Transverse colon (tissue), 4 donors: ENCODE results near the gene SPA17. TPM values are rescaled to one million over a fixed set of nuclear protein-coding genes. Genes with fewer than 3 reads are reported as not detected.

ENCODE experiments used
- DNase-seq: peaks from one replicate; pipeline ENCODE4 v3.0.0-alpha.2; 2019
- H3K27ac ChIP-seq, 4 donors: fragments of 200-600 bp; sonication (generic); 2 replicates each; pipeline ENCODE4 v1.5.1; 2016 to 2018; ENCODE audit warnings: inconsistent platforms in 4 of 4
- H3K27me3 ChIP-seq: fragments of 200-600 bp; sonication (generic); 2 replicates; pipeline ENCODE4 v1.5.1; 2017; ENCODE audit warnings: inconsistent platforms
- H3K36me3 ChIP-seq, 4 donors: fragments of 200-600 bp; sonication (generic); 2 replicates each; pipeline ENCODE4 v1.5.1; 2017 to 2019; ENCODE audit warnings: inconsistent platforms in 4 of 4
- H3K4me1 ChIP-seq, 4 donors: fragments of 200-600 bp; sonication (generic); 2 replicates each; pipeline ENCODE4 v1.5.1; 2017 to 2020; ENCODE audit warnings: inconsistent platforms in 4 of 4
- H3K4me3 ChIP-seq, 4 donors: fragments of 200-600 bp; sonication (generic); 1 replicate in 1 of 4; 2 replicates in 3 of 4; pipeline versions ENCODE4 v1.5.1 to v1.6.1; 2017 to 2019; ENCODE audit warnings: inconsistent platforms in 4 of 4
- H3K9me3 ChIP-seq, 2 donors: fragments of 200-600 bp; sonication (generic); 2 replicates each; pipeline ENCODE4 v1.5.1; 2017 to 2019; ENCODE audit warnings: inconsistent platforms in 2 of 2
- EP300 ChIP-seq: sonication (generic); formaldehyde crosslinking; IDR thresholded peaks from one replicate; pipeline ENCODE4 v1.6.1; 2017; ENCODE audit warnings: antibody characterized with exemption, low read depth
- POLR2A ChIP-seq: fragments of 450-650 bp; IDR thresholded peaks from one replicate; pipeline ENCODE4 v1.6.1; 2016; ENCODE audit warnings: antibody characterized with exemption, mild to moderate bottlenecking, moderate library complexity
- POLR2AphosphoS5 ChIP-seq, 3 donors: sonication (generic); formaldehyde crosslinking; IDR thresholded peaks; one replicate each; pipeline ENCODE4 v1.6.1; 2016; ENCODE audit warnings: antibody characterized with exemption in 3 of 3
- WGBS, 2 donors: methylation state at CpG; one replicate each; pipeline ENCODE4 v1.1.5; 2018; ENCODE audit warnings: low coverage in 1 of 2; 5-methylcytosine and 5-hydroxymethylcytosine counted together
- in situ Hi-C, 4 donors: fragments of 200-750 bp; cut with MboI; loops; one replicate each; pipeline versions ENCODE4 v1.15.0 to v1.15.1; 2017; ENCODE audit warnings: low sequenced_read_pairs in 3 of 4, low pct_ligation_motif_present in 1 of 4, low pct_unique_long_range_greater_than_20kb in 1 of 4
- intact Hi-C: fragments of 100-400 bp; cut with DNase I; formaldehyde crosslinking; loops from one replicate; pipeline ENCODE4 v1.15.1; 2023; ENCODE audit warnings: low total_unique reads
- total RNA-seq, 4 donors: library from RNA; depleted of rRNA; stranded (reverse); fragments of >200 nt; gene quantifications; one replicate each; pipeline ENCODE4 v1.1.0, GENCODE V29; 2016
- TF ChIP-seq, protein P1 (sequence below), 5 experiments: fragments of 200-600 bp in 3 of 5; fragments of 450-650 bp in 2 of 5; sonication (generic) in 3 of 5; IDR thresholded peaks; 1 replicate in 2 of 5; 2 replicates in 3 of 5; pipeline ENCODE4 v1.5.1; 2016 to 2017; ENCODE audit warnings: antibody characterized with exemption in 5 of 5, inconsistent platforms in 3 of 5, mild to moderate bottlenecking in 2 of 5, moderate library complexity in 1 of 5

Gene SPA17
- total RNA-seq: 1 to 10 TPM; 1.6 to 9.0 (median 6.1) TPM

DNA sequence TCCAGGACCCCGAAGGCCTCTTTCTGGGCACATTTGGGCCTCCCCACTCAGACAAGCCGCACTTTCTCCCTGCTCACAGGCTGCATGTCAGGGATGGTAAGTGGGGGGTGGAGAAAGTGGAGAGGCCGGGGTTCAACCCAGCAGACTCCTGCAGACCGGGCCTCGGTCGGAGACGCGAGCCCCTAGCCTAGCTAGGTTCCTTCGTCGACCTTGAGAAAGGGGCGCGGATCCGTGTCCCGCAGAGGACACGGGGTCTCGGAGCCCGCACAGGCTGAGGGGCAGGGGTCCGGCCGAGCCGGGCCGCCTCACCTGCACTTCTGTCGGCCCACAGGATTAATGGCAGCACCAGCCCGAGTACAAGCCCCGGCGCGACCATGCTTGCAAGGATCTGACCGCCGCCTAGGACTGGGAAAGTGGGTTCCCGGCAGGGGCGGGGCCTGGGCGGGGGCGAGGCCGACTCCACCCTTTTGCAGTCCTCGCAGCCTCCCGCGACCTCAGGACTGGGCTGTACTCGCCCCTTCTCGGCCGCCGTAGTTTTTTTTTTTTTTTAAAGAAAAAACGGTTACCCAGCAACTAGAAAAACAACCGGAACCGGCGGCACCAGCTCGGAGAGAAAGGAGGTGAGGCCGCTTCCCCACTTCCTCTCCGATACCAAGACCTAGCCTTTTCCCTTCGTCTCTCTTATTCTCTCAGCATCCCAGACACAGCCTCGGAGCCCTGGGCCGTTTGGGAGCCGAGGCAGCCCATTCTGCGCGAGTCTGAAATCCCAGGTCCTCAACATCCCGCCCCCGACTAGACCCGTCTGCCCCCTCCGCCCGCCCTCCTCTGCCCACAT, at the start of gene SPA17, which contains the start of gene SIAE:
Gene SPA17, plus strand, starts transcription at position 572 of the 835 bp plus-strand sequence. CDS start 1,361 bp downstream, outside the sequence.
Gene SIAE, minus strand, starts transcription at position 407 of the 835 bp plus-strand sequence. Its CDS starts 31 bp downstream, at position 376.
- Histone ChIP-seq H3K4me1 (peaks cover 10 to 54% (median 17%) of the 10 kb centered on the region in 4 donors), H3K27me3 (no peaks in the 10 kb centered on the region), H3K9me3 (no peaks in the 10 kb centered on the region), H3K36me3 (no peaks in the 10 kb centered on the region), H3K27ac (peak within 1 kb of the TSS; percentile 90 to 95 (median 92)), H3K4me3 (peak within 1 kb of the TSS; percentile 72 to 95 (median 78))
- in situ Hi-C loops (loop anchor here (5.0 to 25.0 kb wide), 4 partner anchors 89 to 164 kb away; partner anchors contain the start of genes ESAM (in 3 of the 4) and VSIG2 (in 1 of the 4)), intact Hi-C loops (loop anchor here (2.0 kb wide), 1 partner anchor 89 kb away; the partner anchor contains the start of gene ESAM)
- 0 to 1% methylated on average over 2 to 57 of the region's 58 CpGs for WGBS, 2 donors
- TF ChIP-seq EP300 (peak; percentile 42), POLR2AphosphoS5 (IDR thresholded peaks at IDR 0.05) (peak; percentile 87 to 95 (median 89)), POLR2A (peak; percentile 90)
- TF ChIP-seq, protein P1, sequence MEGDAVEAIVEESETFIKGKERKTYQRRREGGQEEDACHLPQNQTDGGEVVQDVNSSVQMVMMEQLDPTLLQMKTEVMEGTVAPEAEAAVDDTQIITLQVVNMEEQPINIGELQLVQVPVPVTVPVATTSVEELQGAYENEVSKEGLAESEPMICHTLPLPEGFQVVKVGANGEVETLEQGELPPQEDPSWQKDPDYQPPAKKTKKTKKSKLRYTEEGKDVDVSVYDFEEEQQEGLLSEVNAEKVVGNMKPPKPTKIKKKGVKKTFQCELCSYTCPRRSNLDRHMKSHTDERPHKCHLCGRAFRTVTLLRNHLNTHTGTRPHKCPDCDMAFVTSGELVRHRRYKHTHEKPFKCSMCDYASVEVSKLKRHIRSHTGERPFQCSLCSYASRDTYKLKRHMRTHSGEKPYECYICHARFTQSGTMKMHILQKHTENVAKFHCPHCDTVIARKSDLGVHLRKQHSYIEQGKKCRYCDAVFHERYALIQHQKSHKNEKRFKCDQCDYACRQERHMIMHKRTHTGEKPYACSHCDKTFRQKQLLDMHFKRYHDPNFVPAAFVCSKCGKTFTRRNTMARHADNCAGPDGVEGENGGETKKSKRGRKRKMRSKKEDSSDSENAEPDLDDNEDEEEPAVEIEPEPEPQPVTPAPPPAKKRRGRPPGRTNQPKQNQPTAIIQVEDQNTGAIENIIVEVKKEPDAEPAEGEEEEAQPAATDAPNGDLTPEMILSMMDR (IDR thresholded peaks at IDR 0.05): no peak
- peak; percentile 96 for DNase-seq

DNA sequence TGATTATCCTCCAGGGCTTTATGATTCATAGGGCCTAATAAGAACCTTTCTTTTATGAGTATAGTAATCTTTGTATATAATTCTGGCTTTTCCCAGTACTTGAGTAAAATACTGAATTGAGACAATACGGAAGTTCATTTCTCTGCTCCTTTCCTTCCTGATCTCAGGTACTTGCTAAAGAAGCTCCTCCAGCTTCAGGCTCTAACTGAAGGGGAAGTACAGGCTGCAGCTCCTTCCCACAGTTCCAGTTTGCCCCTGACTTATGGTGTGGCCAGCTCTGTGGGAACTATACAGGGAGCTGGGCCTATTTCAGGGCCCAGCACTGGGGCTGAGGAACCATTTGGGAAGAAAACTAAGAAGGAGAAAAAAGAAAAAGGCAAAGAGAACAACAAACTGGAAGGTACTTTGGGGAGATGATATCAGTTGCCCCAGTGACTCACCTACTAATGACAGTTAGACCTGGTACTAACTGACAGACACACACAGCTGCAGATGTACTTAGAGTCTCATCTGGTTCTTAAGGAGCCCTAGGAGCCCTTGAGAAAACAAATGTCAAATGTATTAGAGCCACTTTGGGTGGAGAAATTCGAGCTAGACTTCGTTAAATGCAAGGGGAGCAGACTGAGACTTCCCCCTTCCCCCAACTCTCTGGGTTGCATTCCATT, 48.1 kb upstream of the SPA17 start:
- in situ Hi-C loops: no loop called here

DNA sequence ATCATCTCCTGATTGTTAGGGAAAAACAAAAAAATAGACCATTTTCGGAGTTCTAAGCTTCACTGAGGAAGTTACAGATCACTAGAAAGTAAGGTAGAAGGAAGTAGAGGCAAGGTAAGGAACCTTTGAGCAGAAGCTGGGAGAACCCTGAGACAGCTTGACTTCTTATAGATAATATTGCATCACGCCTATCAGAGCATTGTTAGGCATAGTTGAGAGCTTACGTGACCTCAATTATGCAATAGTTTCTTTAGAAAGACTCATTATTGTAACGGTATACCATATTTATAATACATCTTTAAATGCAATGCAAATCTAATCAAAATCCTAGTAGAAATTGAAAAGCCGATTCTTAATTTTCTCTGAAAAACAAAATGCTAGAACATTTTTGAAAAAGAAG, 46.2 kb upstream of the SPA17 start:
- DNase-seq: no peak
- in situ Hi-C loops (no loop called here), intact Hi-C loops (loop anchor here (10.0 kb wide), 1 partner anchor 727 kb away; no protein-coding TSS in a partner anchor)
- no peak overlapping the region for H3K4me3 ChIP-seq
- WGBS, 2 donors: 90 to 98% methylated on average over 5 of the region's 5 CpGs
- H3K36me3 ChIP-seq: peaks cover 0 to 35% (median 17%) of the 10 kb centered on the region in 4 donors
- TF ChIP-seq POLR2AphosphoS5 (IDR thresholded peaks at IDR 0.05) (no peak), POLR2A (no peak), EP300 (no peak)
- TF ChIP-seq, protein P1 (IDR thresholded peaks at IDR 0.05): no peak
- H3K27ac ChIP-seq: no peak overlapping the region
- peaks cover 0 to 28% (median 15%) of the 10 kb centered on the region in 4 donors for H3K4me1 ChIP-seq
- no peaks in the 10 kb centered on the region for H3K27me3 ChIP-seq
- no peaks in the 10 kb centered on the region for H3K9me3 ChIP-seq

More for the DNA sequence above, 48.1 kb upstream of the SPA17 start:
- no peak for DNase-seq
- intact Hi-C loops: loop anchor here (10.0 kb wide), 1 partner anchor 729 kb away; no protein-coding TSS in a partner anchor
- no peaks in the 10 kb centered on the region for H3K9me3 ChIP-seq
- H3K4me3 ChIP-seq: no peak overlapping the region
- no peak for TF ChIP-seq POLR2AphosphoS5 (IDR thresholded peaks at IDR 0.05)
- TF ChIP-seq EP300: no peak
- TF ChIP-seq, protein P1 (IDR thresholded peaks at IDR 0.05): no peak
- TF ChIP-seq POLR2A: no peak
- peaks cover 0 to 17% (median 7%) of the 10 kb centered on the region in 4 donors for H3K36me3 ChIP-seq
- 96% methylated on average over 3 of the region's 3 CpGs; no CpG with 5 or more reads in 1 of the 2 donors for WGBS, 2 donors
- no peaks in the 10 kb centered on the region for H3K27me3 ChIP-seq
- peaks cover 0 to 34% (median 20%) of the 10 kb centered on the region in 4 donors for H3K4me1 ChIP-seq
- H3K27ac ChIP-seq: no peak overlapping the region

DNA sequence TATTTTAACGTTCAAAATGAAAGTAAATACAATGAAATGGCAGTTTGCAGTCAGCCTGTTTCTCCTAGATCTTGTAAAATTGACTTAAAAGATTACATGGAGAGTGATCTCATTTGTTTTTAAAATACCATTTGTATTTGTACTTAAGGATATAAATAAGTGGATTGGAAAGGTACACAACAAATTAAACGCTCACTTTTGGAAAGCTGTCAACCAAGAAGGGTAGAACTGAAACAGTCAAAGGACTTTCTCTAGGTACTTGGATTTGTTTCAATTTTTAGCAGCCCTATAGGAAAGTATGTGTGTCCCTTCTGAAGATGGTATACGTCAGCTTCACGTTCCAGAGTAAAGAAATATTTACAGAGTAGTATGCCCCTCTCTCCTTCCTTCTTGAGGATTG, 43.7 kb upstream of the SPA17 start:
- 80 to 82% methylated on average over 4 of the region's 4 CpGs for WGBS, 2 donors
- in situ Hi-C loops: no loop called here

More for the DNA sequence above, 43.7 kb upstream of the SPA17 start:
- TF ChIP-seq POLR2AphosphoS5 (IDR thresholded peaks at IDR 0.05) (no peak), EP300 (no peak), POLR2A (no peak)
- TF ChIP-seq, protein P1 (IDR thresholded peaks at IDR 0.05): no peak
- H3K9me3 ChIP-seq: no peaks in the 10 kb centered on the region
- intact Hi-C loops: loop anchor here (10.0 kb wide), 1 partner anchor 725 kb away; no protein-coding TSS in a partner anchor
- no peak overlapping the region for H3K4me3 ChIP-seq
- H3K27me3 ChIP-seq: no peaks in the 10 kb centered on the region
- DNase-seq: no peak
- H3K4me1 ChIP-seq: peaks cover 0 to 11% (median 2%) of the 10 kb centered on the region in 4 donors
- peaks cover 0 to 42% (median 21%) of the 10 kb centered on the region in 4 donors for H3K36me3 ChIP-seq
- no peak overlapping the region for H3K27ac ChIP-seq
